RWPE2 (cell line): ENCODE results near the gene NID1.

Source experiments
- ATAC-seq: fragments of 200-7000 bp; cut with Tn5 transposase; 3 replicates; pipeline ENCODE4 v1.9.1; 2021; ENCODE audit warnings: low read depth
- DNase-seq: peaks from one replicate; pipeline ENCODE4 v3.0.0-alpha.2; 2020; ENCODE audit warnings: low spot score
- H3K27ac ChIP-seq: fragments of 450-650 bp; 2 replicates; pipeline ENCODE4 v1.5.1; 2017; ENCODE audit warnings: mild to moderate bottlenecking; ENCODE audit not compliant: poor library complexity, severe bottlenecking
- H3K27me3 ChIP-seq: fragments of 250-450 bp; sonication (Bioruptor Pico); 2 replicates; pipeline ENCODE4 v1.5.1; 2021; ENCODE audit warnings: mild to moderate bottlenecking, moderate library complexity; ENCODE audit not compliant: insufficient read depth, poor library complexity, severe bottlenecking
- H3K36me3 ChIP-seq: fragments of 250-450 bp; sonication (Bioruptor Pico); 2 replicates; pipeline ENCODE4 v1.5.1; 2020; ENCODE audit warnings: low read depth, mild to moderate bottlenecking, moderate library complexity
- H3K4me1 ChIP-seq: fragments of 250-450 bp; sonication (Bioruptor Pico); 2 replicates; pipeline ENCODE4 v1.5.1; 2021; ENCODE audit warnings: mild to moderate bottlenecking, moderate library complexity; ENCODE audit not compliant: insufficient read depth, poor library complexity, severe bottlenecking
- H3K4me3 ChIP-seq: fragments of 250-450 bp; sonication (Bioruptor Pico); 2 replicates; pipeline ENCODE4 v1.5.1; 2021; ENCODE audit warnings: mild to moderate bottlenecking, moderate library complexity; ENCODE audit not compliant: severe bottlenecking
- H3K9me3 ChIP-seq: fragments of 250-450 bp; sonication (Bioruptor Pico); 2 replicates; pipeline ENCODE4 v1.5.1; 2021; ENCODE audit warnings: mild to moderate bottlenecking, moderate library complexity; ENCODE audit not compliant: severe bottlenecking
- TF ChIP-seq, protein P1 (sequence below): fragments of 450-650 bp; IDR thresholded peaks from one replicate; pipeline ENCODE4 v1.5.1; 2017; ENCODE audit warnings: mild to moderate bottlenecking, moderate library complexity; ENCODE audit not compliant: poor library complexity, severe bottlenecking

The NID1 gene

DNA sequence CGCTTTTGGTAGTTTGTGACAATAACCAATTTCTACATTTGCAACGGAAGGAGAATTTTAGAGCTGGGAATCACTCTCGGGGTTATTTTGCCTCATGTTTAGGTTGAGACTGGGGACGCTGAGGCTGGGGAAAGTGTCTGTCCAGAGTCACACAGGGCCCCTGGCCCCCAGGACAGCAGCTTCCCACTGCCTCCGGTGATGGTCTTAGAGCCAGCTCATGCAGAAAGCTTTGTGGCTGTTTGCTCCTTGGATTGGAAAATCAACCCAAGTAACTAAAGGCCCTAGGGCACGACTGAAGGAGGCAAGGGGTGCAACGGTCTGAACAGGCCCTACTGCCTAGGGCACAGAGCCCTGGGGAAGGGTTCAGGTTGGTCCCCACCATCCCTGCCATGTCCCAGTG is 72.0 kb downstream of the NID1 start:
- H3K36me3 ChIP-seq = no peaks in the 10 kb centered on the region
- H3K27me3 ChIP-seq = no peaks in the 10 kb centered on the region

DNA sequence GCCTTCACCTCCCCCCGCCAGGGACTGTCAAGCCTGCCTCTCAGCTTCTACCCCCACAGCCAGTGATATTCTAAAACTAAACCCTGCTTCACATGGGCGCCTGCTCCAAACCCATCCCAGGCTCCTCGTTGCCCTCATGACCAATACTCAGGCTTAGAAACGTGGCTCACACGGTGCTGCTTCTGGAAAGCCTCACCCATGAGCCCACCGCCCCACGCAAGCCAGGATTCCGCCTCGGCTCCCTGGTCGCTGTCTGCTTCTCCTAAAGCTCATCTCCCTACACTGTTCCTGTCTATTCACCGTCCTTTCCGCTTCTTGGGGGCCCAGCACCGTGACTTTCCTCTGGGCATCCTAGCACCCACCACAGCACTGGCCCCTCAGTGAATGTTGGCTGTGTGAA is 72.5 kb downstream of the NID1 start:
- H3K9me3 ChIP-seq = no peaks in the 10 kb centered on the region
- H3K27me3 ChIP-seq = no peaks in the 10 kb centered on the region
- no peak overlapping the region for H3K27ac ChIP-seq
- no peaks in the 10 kb centered on the region for H3K36me3 ChIP-seq
- TF ChIP-seq, protein P1, sequence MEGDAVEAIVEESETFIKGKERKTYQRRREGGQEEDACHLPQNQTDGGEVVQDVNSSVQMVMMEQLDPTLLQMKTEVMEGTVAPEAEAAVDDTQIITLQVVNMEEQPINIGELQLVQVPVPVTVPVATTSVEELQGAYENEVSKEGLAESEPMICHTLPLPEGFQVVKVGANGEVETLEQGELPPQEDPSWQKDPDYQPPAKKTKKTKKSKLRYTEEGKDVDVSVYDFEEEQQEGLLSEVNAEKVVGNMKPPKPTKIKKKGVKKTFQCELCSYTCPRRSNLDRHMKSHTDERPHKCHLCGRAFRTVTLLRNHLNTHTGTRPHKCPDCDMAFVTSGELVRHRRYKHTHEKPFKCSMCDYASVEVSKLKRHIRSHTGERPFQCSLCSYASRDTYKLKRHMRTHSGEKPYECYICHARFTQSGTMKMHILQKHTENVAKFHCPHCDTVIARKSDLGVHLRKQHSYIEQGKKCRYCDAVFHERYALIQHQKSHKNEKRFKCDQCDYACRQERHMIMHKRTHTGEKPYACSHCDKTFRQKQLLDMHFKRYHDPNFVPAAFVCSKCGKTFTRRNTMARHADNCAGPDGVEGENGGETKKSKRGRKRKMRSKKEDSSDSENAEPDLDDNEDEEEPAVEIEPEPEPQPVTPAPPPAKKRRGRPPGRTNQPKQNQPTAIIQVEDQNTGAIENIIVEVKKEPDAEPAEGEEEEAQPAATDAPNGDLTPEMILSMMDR = no peak
- DNase-seq (no peak), ATAC-seq (no peak)
- H3K4me1 ChIP-seq = no peaks in the 10 kb centered on the region
- H3K4me3 ChIP-seq = no peak overlapping the region

More for the DNA sequence above, 72.0 kb downstream of the NID1 start:
- H3K4me3 ChIP-seq = no peak overlapping the region
- no peaks in the 10 kb centered on the region for H3K4me1 ChIP-seq
- H3K27ac ChIP-seq = no peak overlapping the region
- ATAC-seq (no peak), DNase-seq (no peak)
- TF ChIP-seq, protein P1 = no peak
- H3K9me3 ChIP-seq = no peaks in the 10 kb centered on the region

DNA sequence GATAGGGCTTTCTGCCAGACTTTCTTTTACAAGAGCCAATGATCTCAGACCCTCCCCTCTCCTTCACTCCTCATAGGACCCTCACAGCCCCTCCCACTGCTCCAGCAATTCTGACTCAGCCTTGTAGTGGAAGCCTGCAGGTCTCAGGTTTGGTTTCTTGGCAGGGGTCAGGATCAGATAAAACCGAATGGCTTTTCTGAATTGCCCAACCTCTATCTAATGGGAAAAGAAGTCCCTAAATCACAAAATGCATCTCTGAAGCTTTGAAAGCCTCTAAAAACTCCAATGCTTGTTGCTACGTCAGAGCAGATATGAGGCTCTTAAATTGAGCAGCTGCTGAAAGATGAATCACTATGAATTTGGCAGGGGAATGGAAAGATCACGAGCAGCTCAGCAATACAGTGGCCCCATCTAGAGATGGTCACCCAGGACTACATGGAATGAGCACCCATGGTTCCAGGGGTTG is 74.5 kb downstream of the NID1 start:
- DNase-seq (no peak), ATAC-seq (no peak)
- Histone ChIP-seq H3K9me3 (no peaks in the 10 kb centered on the region), H3K4me3 (no peak overlapping the region), H3K27ac (no peak overlapping the region), H3K27me3 (no peaks in the 10 kb centered on the region), H3K4me1 (no peaks in the 10 kb centered on the region), H3K36me3 (no peaks in the 10 kb centered on the region)
- TF ChIP-seq, protein P1 = no peak

DNA sequence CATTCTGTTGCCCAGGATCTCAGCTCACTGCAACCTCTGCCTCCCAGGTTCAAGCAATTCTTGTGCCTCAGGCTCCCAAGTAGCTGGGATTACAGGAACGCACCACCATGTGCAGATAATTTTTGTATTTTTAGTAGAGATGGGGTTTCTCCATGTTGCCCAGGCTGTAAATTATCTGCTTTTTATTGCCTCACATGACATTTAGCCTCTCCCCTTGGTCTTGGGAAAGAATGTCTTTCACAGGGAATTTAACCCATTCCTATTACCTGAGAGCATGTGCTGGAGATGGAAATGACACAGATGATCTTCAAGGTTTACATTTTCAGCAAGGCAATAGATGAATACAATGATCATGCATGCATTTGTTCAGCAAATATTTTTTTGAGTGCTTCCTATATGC is 75.8 kb downstream of the NID1 start:
- no peak overlapping the region for H3K4me3 ChIP-seq

DNA sequence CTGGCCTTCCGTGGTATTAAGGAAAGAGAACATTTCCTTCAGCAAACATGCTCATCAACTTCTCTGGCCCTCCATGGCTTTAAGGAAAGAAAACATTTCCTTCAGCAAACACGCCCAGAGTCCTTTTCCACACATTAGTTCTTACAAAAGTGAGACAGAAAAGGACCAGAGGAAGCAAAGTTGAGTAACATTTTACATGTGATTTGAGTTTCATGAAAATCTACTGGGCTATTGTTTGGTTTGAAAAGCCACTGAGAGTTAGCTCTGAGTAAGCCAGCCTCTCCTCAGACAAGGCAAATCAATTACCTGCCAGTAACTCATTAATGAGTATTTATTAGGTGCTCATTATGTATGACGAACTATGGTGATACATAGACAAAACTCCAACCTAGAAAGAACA is 78.0 kb downstream of the NID1 start:
- Histone ChIP-seq H3K9me3 (no peaks in the 10 kb centered on the region), H3K4me3 (no peak overlapping the region), H3K36me3 (peaks cover 4% of the 10 kb centered on the region; the same call in 1 of the 2 replicates), H3K4me1 (peaks cover 4% of the 10 kb centered on the region), H3K27ac (no peak overlapping the region), H3K27me3 (no peaks in the 10 kb centered on the region)
- no peak for DNase-seq
- ATAC-seq = no peak
- TF ChIP-seq, protein P1 = no peak

More for the DNA sequence above, 75.8 kb downstream of the NID1 start:
- no peak overlapping the region for H3K27ac ChIP-seq
- ATAC-seq (no peak), DNase-seq (no peak)
- TF ChIP-seq, protein P1 = no peak
- H3K4me1 ChIP-seq = peaks cover 2% of the 10 kb centered on the region
- H3K9me3 ChIP-seq = no peaks in the 10 kb centered on the region
- H3K36me3 ChIP-seq = peaks cover 1% of the 10 kb centered on the region; the same call in 1 of the 2 replicates
- no peaks in the 10 kb centered on the region for H3K27me3 ChIP-seq
